Upper lobe of left lung (tissue), 6 donors: ENCODE results near the gene CSF3R. TPM values are rescaled to one million over a fixed set of nuclear protein-coding genes. Genes with fewer than 3 reads are reported as not detected.
"Not testable (repeated sequence)": the region's sequence is repeated elsewhere in the genome, so short reads cannot be mapped to it uniquely, and the experiment has no call there.

Experiments
- ATAC-seq, 2 donors: fragments of 200-7000 bp; cut with Tn5 transposase; one replicate each; pipeline ENCODE4 v1.9.1; 2022; ENCODE audit warnings: mild to moderate bottlenecking in 2 of 2, moderate library complexity in 2 of 2; ENCODE audit not compliant: low FRiP score in 2 of 2
- DNase-seq, 2 donors: peaks; one replicate each; pipeline ENCODE4 v3.0.0-alpha.2; 2019 to 2020
- H3K27ac ChIP-seq, 4 donors: fragments of 200-600 bp; sonication (generic); one replicate each; pipeline ENCODE4 v1.5.1; 2016 to 2019
- H3K27me3 ChIP-seq, 4 donors: fragments of 200-600 bp; sonication (generic); one replicate each; pipeline ENCODE4 v1.5.1; 2017 to 2019
- H3K36me3 ChIP-seq, 4 donors: fragments of 200-600 bp; sonication (generic); one replicate each; pipeline ENCODE4 v1.5.1; 2016 to 2019
- H3K4me1 ChIP-seq, 4 donors: fragments of 200-600 bp; sonication (generic); one replicate each; pipeline ENCODE4 v1.5.1; 2018 to 2019
- H3K4me3 ChIP-seq, 4 donors: fragments of 200-600 bp; sonication (generic); one replicate each; pipeline ENCODE4 v1.5.1; 2017 to 2019; ENCODE audit warnings: mild to moderate bottlenecking in 2 of 4, moderate library complexity in 1 of 4
- H3K9me3 ChIP-seq, 4 donors: fragments of 200-600 bp; sonication (generic); one replicate each; pipeline ENCODE4 v1.5.1; 2018 to 2019
- CTCF ChIP-seq, 6 experiments: fragments of 450-650 bp in 4 of 6; fragments of 200-600 bp in 2 of 6; sonication (generic) in 2 of 6; IDR thresholded peaks; one replicate each; pipeline ENCODE4 v1.5.1; 2016 to 2019; ENCODE audit warnings: antibody characterized with exemption in 6 of 6
- EP300 ChIP-seq, 4 donors: sonication (generic); formaldehyde crosslinking; IDR thresholded peaks; one replicate each; pipeline ENCODE4 v1.5.1; 2017; ENCODE audit warnings: antibody characterized with exemption in 4 of 4, control low read depth in 2 of 4
- POLR2A ChIP-seq, 4 donors: fragments of 450-650 bp; IDR thresholded peaks; one replicate each; pipeline ENCODE4 v1.5.1; 2016 to 2017; ENCODE audit warnings: antibody characterized with exemption in 4 of 4, mild to moderate bottlenecking in 2 of 4
- POLR2AphosphoS5 ChIP-seq, 2 donors: sonication (generic); formaldehyde crosslinking; IDR thresholded peaks; one replicate each; pipeline ENCODE4 v1.5.1; 2017; ENCODE audit warnings: antibody characterized with exemption in 2 of 2
- WGBS, 2 donors: methylation state at CpG; one replicate each; pipeline ENCODE4 v1.1.5; 2017 to 2018; 5-methylcytosine and 5-hydroxymethylcytosine counted together
- total RNA-seq, 6 donors: library from RNA; depleted of rRNA in 4 of 6; stranded (reverse); fragments of >200 nt in 4 of 6; gene quantifications; one replicate each; pipeline versions ENCODE4 v1.1.0 to v1.2.1, GENCODE V29; 2016 to 2021
- donor health status: DM: no; HTN: no; CAD: no; lungs with moderate emphysema.
- donor health status: DM: no; HTN: yes; CAD: no; lungs with severe emphysema.

The CSF3R gene
- total RNA-seq, 6 donors from 2014 or later, result 192 to 851 (median 261) TPM

- WGBS, 2 donors, result 86% methylated on average over 2 of the region's 2 CpGs; no CpG with 5 or more reads in 1 of the 2 donors
- DNase-seq (no peak), ATAC-seq (no peak)
- H3K27me3 ChIP-seq, result no peaks in the 10 kb centered on the region
- H3K9me3 ChIP-seq, result no peaks in the 10 kb centered on the region
- H3K4me3 ChIP-seq, result peak overlapping the region in 1 of 4 donors; percentile 53
- H3K36me3 ChIP-seq, result no peaks in the 10 kb centered on the region
- peaks cover 4 to 25% (median 14%) of the 10 kb centered on the region in 4 donors for H3K4me1 ChIP-seq
- peak overlapping the region in 3 of 4 donors; percentile 4 to 56 (median 23) for H3K27ac ChIP-seq
- TF ChIP-seq POLR2AphosphoS5 (IDR thresholded peaks at IDR 0.05) (no peak), POLR2A (IDR thresholded peaks at IDR 0.05) (no peak), CTCF (IDR thresholded peaks at IDR 0.05) (no peak), EP300 (IDR thresholded peaks at IDR 0.05) (no peak)
Observed at GRCh38 chr1:36480161-36480560, 2.6 kb downstream of the CSF3R start.

GRCh38 chr1:36479505-36480051, 3.1 kb downstream of the CSF3R start:
- ATAC-seq (no peak), DNase-seq (no peak)
- Histone ChIP-seq H3K27me3 (no peaks in the 10 kb centered on the region), H3K36me3 (no peaks in the 10 kb centered on the region), H3K27ac (peak overlapping the region in 2 of 4 donors; percentile 23 to 56), H3K9me3 (no peaks in the 10 kb centered on the region), H3K4me1 (peaks cover 4 to 28% (median 12%) of the 10 kb centered on the region in 4 donors), H3K4me3 (no peak overlapping the region)
- whole genome bisulfite sequencing, 2 donors, result 84 to 88% methylated on average over 2 of the region's 2 CpGs
- no peak for TF ChIP-seq POLR2AphosphoS5 (IDR thresholded peaks at IDR 0.05)
- no peak for TF ChIP-seq CTCF (IDR thresholded peaks at IDR 0.05)
- no peak for TF ChIP-seq POLR2A (IDR thresholded peaks at IDR 0.05)
- no peak for TF ChIP-seq EP300 (IDR thresholded peaks at IDR 0.05)

- not testable (repeated sequence) for H3K4me3 ChIP-seq, H3K36me3 ChIP-seq, ATAC-seq, DNase-seq, H3K27me3 ChIP-seq, H3K9me3 ChIP-seq
- H3K4me1 ChIP-seq, result peaks cover 4 to 26% (median 9%) of the 10 kb centered on the region in 4 donors
- WGBS, 2 donors, result 85 to 90% methylated on average over 12 to 13 of the region's 13 CpGs
- H3K27ac ChIP-seq, result peak overlapping the region in 1 of 4 donors; percentile 14
Observed at GRCh38 chr1:36477615-36478014, 5.1 kb downstream of the CSF3R start.

GRCh38 chr1:36476945-36477344, 5.8 kb downstream of the CSF3R start:
- no peaks in the 10 kb centered on the region for H3K9me3 ChIP-seq
- ATAC-seq (no peak), DNase-seq (peak in 1 of 2 donors; percentile 24)
- WGBS, 2 donors, result 60 to 84% methylated on average over 5 of the region's 5 CpGs
- H3K4me1 ChIP-seq, result peaks cover 4 to 25% (median 9%) of the 10 kb centered on the region in 4 donors
- peaks cover 0 to 5% (median 0%) of the 10 kb centered on the region in 4 donors for H3K36me3 ChIP-seq
- H3K27ac ChIP-seq, result peak overlapping the region in 1 of 4 donors; percentile 14
- TF ChIP-seq CTCF (IDR thresholded peaks at IDR 0.05), result no peak
- H3K27me3 ChIP-seq, result no peaks in the 10 kb centered on the region
- H3K4me3 ChIP-seq, result no peak overlapping the region

- Histone ChIP-seq H3K9me3 (no peaks in the 10 kb centered on the region), H3K4me3 (no peak overlapping the region), H3K27ac (peak overlapping the region in 2 of 4 donors; percentile 54 to 62), H3K27me3 (no peaks in the 10 kb centered on the region), H3K4me1 (peaks cover 0 to 17% (median 1%) of the 10 kb centered on the region in 4 donors), H3K36me3 (peaks cover 0 to 6% (median 0%) of the 10 kb centered on the region in 4 donors)
- TF ChIP-seq CTCF (IDR thresholded peaks at IDR 0.05) (no peak), POLR2AphosphoS5 (IDR thresholded peaks at IDR 0.05) (no peak), EP300 (IDR thresholded peaks at IDR 0.05) (no peak), POLR2A (IDR thresholded peaks at IDR 0.05) (no peak)
- ATAC-seq (no peak), DNase-seq (peak in 1 of 2 donors; percentile 36)
- 74 to 78% methylated on average over 7 of the region's 7 CpGs for WGBS, 2 donors
Observed at GRCh38 chr1:36475910-36476604, 6.7 kb downstream of the CSF3R start.
